ENCODE results near the gene GUCA2B.

- TF ChIP-seq POLR2A (IDR thresholded peaks at IDR 0.05) = no peak
- TF ChIP-seq CTCF (IDR thresholded peaks at IDR 0.05) = no peak
Observed at GRCh38 chr1:42175314-42176054, 22.3 kb downstream of the GUCA2B start.
